ENCODE data around the gene UBE2R2. TPM values are rescaled to one million over a fixed set of nuclear protein-coding genes. Genes with fewer than 3 reads are reported as not detected.
"Not testable (repeated sequence)": the region's sequence is repeated elsewhere in the genome, so short reads cannot be mapped to it uniquely, and the experiment has no call there.

The UBE2R2 gene
- total and polyA plus RNA-seq, 7 experiments from 2014 or later, result 16.9 to 40.8 (median 28.6) TPM

DNA sequence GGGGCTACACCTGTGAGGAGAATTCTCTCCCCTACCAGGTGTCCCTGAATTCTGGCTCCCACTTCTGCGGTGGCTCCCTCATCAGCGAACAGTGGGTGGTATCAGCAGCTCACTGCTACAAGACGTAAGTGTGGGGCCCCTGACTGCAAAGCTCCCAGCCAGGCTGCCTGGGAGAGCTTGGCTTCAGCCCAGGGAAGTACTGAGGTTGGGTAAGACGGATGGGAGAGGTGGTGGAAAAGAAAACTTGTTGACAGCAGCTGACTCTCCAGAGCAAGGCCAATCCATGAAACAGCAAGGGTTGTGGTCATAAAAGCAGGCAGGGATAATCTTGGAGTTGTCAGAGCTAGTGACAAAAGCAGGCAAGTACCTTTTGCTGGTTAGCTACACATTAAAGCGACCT is 20.3 kb upstream of the UBE2R2 start:
- H3K9me3 Mint-ChIP-seq; H3K36me3 Mint-ChIP-seq; H3K4me3 Mint-ChIP-seq; H3K36me3 ChIP-seq (ENCODE audit: control insufficient read depth in 2 of 3, insufficient read depth in 3 of 3, low read length in 3 of 3); H3K4me1 Mint-ChIP-seq; H3K27ac Mint-ChIP-seq; intact Hi-C loops (cut with micrococcal nuclease); DNase-seq; ATAC-seq; H3K9me3 ChIP-seq (ENCODE audit: control insufficient read depth in 2 of 3, low read length in 3 of 3); H3K27me3 ChIP-seq (ENCODE audit: control insufficient read depth in 2 of 2, insufficient read depth in 2 of 2, low read length in 2 of 2); H3K4me3 ChIP-seq (ENCODE audit: low read length); H3K27ac ChIP-seq (ENCODE audit: low read depth, low read length); H3K4me1 ChIP-seq (ENCODE audit: control insufficient read depth in 2 of 2, insufficient read depth in 2 of 2, low read length in 2 of 2); POLR2A ChIA-PET: not testable (repeated sequence)
- CTCF ChIA-PET, result interaction anchor here (0.7 kb wide), 1 partner anchor 173 kb away, joined by 3 read pairs; no protein-coding TSS in a partner anchor
- H3K27me3 Mint-ChIP-seq, result peaks cover 4 to 37% (median 19%) of the 10 kb centered on the region in 5 donors

- no peak overlapping the region for H3K27ac Mint-ChIP-seq
- DNase-seq (no peak), ATAC-seq (no peak)
- no peak overlapping the region for H3K4me3 Mint-ChIP-seq
- H3K9me3 Mint-ChIP-seq, result peaks cover 0 to 4% (median 0%) of the 10 kb centered on the region in 11 donors
- ChIA-PET POLR2A (no interaction called here), CTCF (no interaction called here)
- H3K27me3 Mint-ChIP-seq, result peaks cover 4 to 31% (median 19%) of the 10 kb centered on the region in 5 donors
- intact Hi-C loops (cut with micrococcal nuclease), result no loop called here
- peaks cover 0 to 4% (median 0%) of the 10 kb centered on the region in 7 donors for H3K4me1 Mint-ChIP-seq
- H3K27ac ChIP-seq (ENCODE audit: low read depth, low read length), result no peak overlapping the region
- H3K4me1 ChIP-seq (ENCODE audit: control insufficient read depth in 2 of 2, insufficient read depth in 2 of 2, low read length in 2 of 2), result no peaks in the 10 kb centered on the region
- H3K36me3 ChIP-seq (ENCODE audit: control insufficient read depth in 2 of 3, insufficient read depth in 3 of 3, low read length in 3 of 3), result no peaks in the 10 kb centered on the region
- H3K36me3 Mint-ChIP-seq, result peaks cover 0 to 4% (median 0%) of the 10 kb centered on the region in 5 donors
- no peaks in the 10 kb centered on the region for H3K27me3 ChIP-seq (ENCODE audit: control insufficient read depth in 2 of 2, insufficient read depth in 2 of 2, low read length in 2 of 2)
- no peak overlapping the region for H3K4me3 ChIP-seq (ENCODE audit: low read length)
- no peaks in the 10 kb centered on the region for H3K9me3 ChIP-seq (ENCODE audit: control insufficient read depth in 2 of 3, low read length in 3 of 3)
These were observed 19.1 kb upstream of the UBE2R2 start for GRCh38 chr9:33797837-33798236.

GRCh38 chr9:33798545-33798944 is 18.4 kb upstream of the UBE2R2 start:
- POLR2A ChIA-PET, result no interaction called here
- ATAC-seq (no peak), DNase-seq (no peak)
- peaks cover 0 to 4% (median 0%) of the 10 kb centered on the region in 7 donors for H3K4me1 Mint-ChIP-seq
- peaks cover 0 to 4% (median 0%) of the 10 kb centered on the region in 11 donors for H3K9me3 Mint-ChIP-seq
- H3K4me1 ChIP-seq (ENCODE audit: control insufficient read depth in 2 of 2, insufficient read depth in 2 of 2, low read length in 2 of 2), result no peaks in the 10 kb centered on the region
- no peak overlapping the region for H3K27ac Mint-ChIP-seq
- CTCF ChIA-PET, result interaction anchor here (0.6 kb wide), 1 partner anchor 15 kb away, joined by 4 read pairs; no protein-coding TSS in a partner anchor
- H3K36me3 ChIP-seq (ENCODE audit: control insufficient read depth in 2 of 3, insufficient read depth in 3 of 3, low read length in 3 of 3), result no peaks in the 10 kb centered on the region
- H3K27me3 ChIP-seq (ENCODE audit: control insufficient read depth in 2 of 2, insufficient read depth in 2 of 2, low read length in 2 of 2), result no peaks in the 10 kb centered on the region
- no peak overlapping the region for H3K4me3 ChIP-seq (ENCODE audit: low read length)
- no peaks in the 10 kb centered on the region for H3K9me3 ChIP-seq (ENCODE audit: control insufficient read depth in 2 of 3, low read length in 3 of 3)
- intact Hi-C loops (cut with micrococcal nuclease), result no loop called here
- no peak overlapping the region for H3K4me3 Mint-ChIP-seq
- peaks cover 0 to 4% (median 0%) of the 10 kb centered on the region in 5 donors for H3K36me3 Mint-ChIP-seq
- peaks cover 4 to 31% (median 19%) of the 10 kb centered on the region in 5 donors for H3K27me3 Mint-ChIP-seq
- H3K27ac ChIP-seq (ENCODE audit: low read depth, low read length), result no peak overlapping the region

- intact Hi-C loops (cut with micrococcal nuclease), result no loop called here
- CTCF ChIA-PET, result no interaction called here
- Mint-ChIP-seq H3K4me1 (peaks cover 0 to 1% (median 0%) of the 10 kb centered on the region in 7 donors), H3K4me3 (no peak overlapping the region), H3K9me3 (peaks cover 0 to 4% (median 0%) of the 10 kb centered on the region in 11 donors), H3K27ac (no peak overlapping the region), H3K36me3 (peaks cover 0 to 4% (median 0%) of the 10 kb centered on the region in 5 donors), H3K27me3 (peaks cover 4 to 26% (median 19%) of the 10 kb centered on the region in 5 donors)
- no peak overlapping the region for H3K27ac ChIP-seq (ENCODE audit: low read depth, low read length)
- H3K36me3 ChIP-seq (ENCODE audit: control insufficient read depth in 2 of 3, insufficient read depth in 3 of 3, low read length in 3 of 3), result no peaks in the 10 kb centered on the region
- H3K27me3 ChIP-seq (ENCODE audit: control insufficient read depth in 2 of 2, insufficient read depth in 2 of 2, low read length in 2 of 2), result no peaks in the 10 kb centered on the region
- ATAC-seq (no peak), DNase-seq (no peak)
- H3K4me1 ChIP-seq (ENCODE audit: control insufficient read depth in 2 of 2, insufficient read depth in 2 of 2, low read length in 2 of 2), result no peaks in the 10 kb centered on the region
- H3K4me3 ChIP-seq (ENCODE audit: low read length), result no peak overlapping the region
- H3K9me3 ChIP-seq (ENCODE audit: control insufficient read depth in 2 of 3, low read length in 3 of 3), result no peaks in the 10 kb centered on the region
- POLR2A ChIA-PET, result no interaction called here
These were observed 16.8 kb upstream of the UBE2R2 start for GRCh38 chr9:33799928-33800704.

DNA sequence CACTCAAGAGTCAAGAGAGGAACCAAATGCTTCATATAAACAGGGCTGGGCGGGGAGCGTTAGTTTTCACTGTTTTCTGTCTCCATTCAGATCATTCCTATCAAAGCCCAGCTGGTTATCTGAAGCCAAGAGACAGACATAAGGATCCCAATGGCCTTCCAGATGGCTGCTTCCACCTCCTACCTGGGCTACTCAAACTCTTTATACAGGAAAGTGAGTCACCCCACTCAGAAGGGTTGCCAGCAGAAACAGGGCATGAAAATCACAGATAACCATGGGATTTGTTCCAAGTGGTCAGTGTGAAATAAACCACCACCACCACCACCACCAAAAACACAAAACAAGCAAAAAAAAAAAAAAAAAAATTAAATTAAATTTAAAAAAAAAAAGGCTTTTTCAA is 16.1 kb upstream of the UBE2R2 start:
- Mint-ChIP-seq H3K4me3 (no peak overlapping the region), H3K27me3 (peaks cover 8 to 23% (median 15%) of the 10 kb centered on the region in 5 donors), H3K4me1 (no peaks in the 10 kb centered on the region), H3K36me3 (peaks cover 0 to 4% (median 0%) of the 10 kb centered on the region in 5 donors), H3K27ac (no peak overlapping the region), H3K9me3 (peaks cover 0 to 4% (median 0%) of the 10 kb centered on the region in 11 donors)
- H3K27me3 ChIP-seq (ENCODE audit: control insufficient read depth in 2 of 2, insufficient read depth in 2 of 2, low read length in 2 of 2), result no peaks in the 10 kb centered on the region
- no peak overlapping the region for H3K4me3 ChIP-seq (ENCODE audit: low read length)
- H3K36me3 ChIP-seq (ENCODE audit: control insufficient read depth in 2 of 3, insufficient read depth in 3 of 3, low read length in 3 of 3), result no peaks in the 10 kb centered on the region
- no peak overlapping the region for H3K27ac ChIP-seq (ENCODE audit: low read depth, low read length)
- intact Hi-C loops (cut with micrococcal nuclease), result no loop called here
- ATAC-seq (no peak), DNase-seq (no peak)
- POLR2A ChIA-PET, result no interaction called here
- no peaks in the 10 kb centered on the region for H3K9me3 ChIP-seq (ENCODE audit: control insufficient read depth in 2 of 3, low read length in 3 of 3)
- CTCF ChIA-PET, result no interaction called here
- H3K4me1 ChIP-seq (ENCODE audit: control insufficient read depth in 2 of 2, insufficient read depth in 2 of 2, low read length in 2 of 2), result no peaks in the 10 kb centered on the region

DNA sequence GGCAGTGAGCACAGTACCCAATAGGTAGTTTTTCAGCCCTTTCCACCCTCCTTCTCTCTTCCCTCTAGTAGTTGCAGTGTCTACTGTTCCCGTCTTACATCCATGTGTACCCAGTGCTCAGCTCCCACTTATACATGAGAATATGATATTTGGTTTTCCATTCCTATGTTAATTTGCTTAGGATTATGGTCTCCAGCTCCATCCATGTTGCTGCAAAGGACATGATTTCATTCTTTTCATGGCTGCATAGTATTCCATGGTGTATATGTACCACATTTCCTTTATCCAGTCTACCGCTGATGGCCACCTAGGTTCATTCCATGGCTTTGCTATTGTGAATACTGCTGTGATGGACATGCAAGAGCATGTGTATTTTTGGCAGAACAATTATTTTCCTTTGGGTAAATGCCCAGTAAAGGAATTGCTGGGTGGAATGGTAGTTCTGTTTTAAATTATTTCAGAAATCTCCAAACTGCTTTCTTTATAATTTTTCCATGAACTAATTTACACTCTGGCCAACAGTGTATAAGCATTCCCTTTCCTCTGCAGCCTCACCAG is 14.9 kb upstream of the UBE2R2 start:
- H3K9me3 Mint-ChIP-seq; H3K4me1 Mint-ChIP-seq; H3K9me3 ChIP-seq (ENCODE audit: control insufficient read depth in 2 of 3, low read length in 3 of 3); H3K36me3 ChIP-seq (ENCODE audit: control insufficient read depth in 2 of 3, insufficient read depth in 3 of 3, low read length in 3 of 3); H3K27me3 ChIP-seq (ENCODE audit: control insufficient read depth in 2 of 2, insufficient read depth in 2 of 2, low read length in 2 of 2); CTCF ChIA-PET; DNase-seq; H3K4me3 ChIP-seq (ENCODE audit: low read length); intact Hi-C loops (cut with micrococcal nuclease); ATAC-seq; H3K4me1 ChIP-seq (ENCODE audit: control insufficient read depth in 2 of 2, insufficient read depth in 2 of 2, low read length in 2 of 2); H3K27ac ChIP-seq (ENCODE audit: low read depth, low read length); H3K4me3 Mint-ChIP-seq; POLR2A ChIA-PET; H3K27ac Mint-ChIP-seq; H3K36me3 Mint-ChIP-seq: not testable (repeated sequence)
- H3K27me3 Mint-ChIP-seq, result peaks cover 8 to 20% (median 14%) of the 10 kb centered on the region in 5 donors
